Stimulated activated CD4-positive, alpha-beta T cell treated with anti-CD3 and anti-CD28 coated beads, TNF-alpha, amount 100 ng/mL, for 24 hours (primary cell): ENCODE measurements around the gene DYNLT4.
"Not testable (repeated sequence)": the region's sequence is repeated elsewhere in the genome, so short reads cannot be mapped to it uniquely, and the experiment has no call there.

Source experiments
- DNase-seq, 3 experiments: peaks; one replicate each; pipeline ENCODE4 v3.0.0-alpha.2; 2020; ENCODE audit warnings: low read depth in 3 of 3

DYNLT4 gene

DNA sequence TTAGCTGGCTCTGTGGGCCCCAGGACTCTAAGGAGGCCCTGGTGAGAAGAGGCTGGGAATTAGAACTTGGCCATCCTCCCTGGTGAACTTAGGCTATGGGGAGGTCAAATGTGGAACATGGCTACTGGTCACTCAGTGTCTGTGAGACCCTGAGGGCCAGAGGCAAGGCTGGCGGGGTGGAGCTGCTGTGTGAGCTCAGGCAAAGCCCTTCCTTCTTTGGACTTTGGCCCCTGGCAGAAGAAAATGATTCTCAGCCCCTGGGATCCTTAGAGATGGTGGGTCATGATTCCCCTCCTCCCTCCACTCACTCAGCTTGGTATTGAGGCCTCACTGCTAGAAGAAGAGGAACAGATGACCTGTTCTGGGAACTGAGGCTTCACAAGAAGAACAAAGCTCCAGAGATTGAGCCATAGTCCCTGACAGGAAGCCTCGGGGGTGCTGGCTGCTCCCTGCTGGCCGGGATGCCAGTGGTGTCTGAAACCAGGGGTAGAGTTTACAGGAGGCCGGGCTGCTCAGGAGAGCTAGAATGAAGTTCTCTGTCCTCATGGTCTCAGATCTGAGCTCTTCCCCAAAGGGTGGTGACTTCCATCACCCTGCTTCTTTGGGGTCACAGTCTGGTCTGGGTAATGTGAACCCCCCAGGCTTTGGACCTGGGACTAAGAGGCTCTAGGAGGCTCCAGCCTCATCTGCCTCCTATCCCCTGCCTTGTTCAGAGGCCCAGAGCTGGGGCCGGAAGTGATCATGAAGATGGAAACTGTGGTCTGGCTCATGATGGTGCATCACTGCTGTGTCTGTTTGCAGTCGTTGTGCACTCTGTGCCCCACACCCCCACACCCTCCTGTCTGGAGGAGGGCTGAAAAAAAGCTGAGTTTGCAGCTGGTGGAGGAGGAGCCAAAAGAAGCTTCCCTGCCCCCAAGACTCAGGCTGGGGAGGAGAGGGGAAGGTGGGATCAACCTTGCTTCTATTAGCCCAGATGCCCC, 2.1 kb upstream of the DYNLT4 start:
- DNase-seq = peak; percentile 71 to 88 (median 83)

DNA sequence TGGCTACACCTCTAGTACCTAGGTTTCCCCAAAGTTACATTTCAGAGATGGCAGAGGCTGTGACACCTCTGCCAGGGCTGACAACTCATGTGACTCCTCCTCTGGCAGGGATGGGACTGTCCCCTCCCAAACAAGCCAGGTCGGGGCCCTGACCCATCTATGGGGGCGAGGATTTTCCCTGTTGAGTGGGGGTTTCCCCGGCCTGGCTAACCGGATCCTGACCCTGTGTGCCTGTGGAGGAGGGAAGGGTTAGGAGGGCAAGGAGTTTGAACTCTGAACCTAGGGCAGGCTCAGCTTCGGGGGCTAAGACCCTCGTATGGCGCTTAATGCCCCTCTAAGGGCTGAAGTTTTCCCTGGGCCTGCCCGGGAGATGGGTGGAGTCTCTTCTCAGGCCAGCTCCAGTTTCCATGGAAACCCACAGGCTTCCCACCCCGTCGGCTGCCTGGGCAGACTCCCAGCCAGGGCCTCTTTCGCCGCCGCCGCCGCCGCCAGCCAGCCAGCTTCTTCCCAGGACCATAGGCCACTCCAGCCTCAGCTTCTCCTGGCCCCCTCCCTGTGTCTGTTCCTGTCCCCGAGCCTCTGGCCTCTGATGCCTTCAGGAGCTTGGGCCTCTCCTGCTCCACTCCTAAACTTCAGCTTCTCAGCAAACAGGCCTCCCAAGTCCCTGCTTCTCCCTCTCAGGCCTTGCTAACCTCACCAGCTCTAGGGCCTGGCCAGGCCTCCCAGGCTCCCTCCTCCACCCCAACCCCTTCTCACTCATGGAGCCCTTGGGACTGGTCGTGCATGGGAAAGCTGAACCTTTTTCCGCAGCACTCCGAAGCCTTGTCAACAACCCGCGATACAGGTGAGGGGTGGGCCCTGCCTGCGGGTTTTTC, 1.1 kb upstream of the DYNLT4 start, which contains the start of gene BTBD19:
BTBD19 (plus strand) TSS at position 461 of the 875 bp plus-strand sequence; CDS start at position 759, 298 bp downstream.
- DNase-seq = peak; percentile 66 to 81 (median 72)

DNA sequence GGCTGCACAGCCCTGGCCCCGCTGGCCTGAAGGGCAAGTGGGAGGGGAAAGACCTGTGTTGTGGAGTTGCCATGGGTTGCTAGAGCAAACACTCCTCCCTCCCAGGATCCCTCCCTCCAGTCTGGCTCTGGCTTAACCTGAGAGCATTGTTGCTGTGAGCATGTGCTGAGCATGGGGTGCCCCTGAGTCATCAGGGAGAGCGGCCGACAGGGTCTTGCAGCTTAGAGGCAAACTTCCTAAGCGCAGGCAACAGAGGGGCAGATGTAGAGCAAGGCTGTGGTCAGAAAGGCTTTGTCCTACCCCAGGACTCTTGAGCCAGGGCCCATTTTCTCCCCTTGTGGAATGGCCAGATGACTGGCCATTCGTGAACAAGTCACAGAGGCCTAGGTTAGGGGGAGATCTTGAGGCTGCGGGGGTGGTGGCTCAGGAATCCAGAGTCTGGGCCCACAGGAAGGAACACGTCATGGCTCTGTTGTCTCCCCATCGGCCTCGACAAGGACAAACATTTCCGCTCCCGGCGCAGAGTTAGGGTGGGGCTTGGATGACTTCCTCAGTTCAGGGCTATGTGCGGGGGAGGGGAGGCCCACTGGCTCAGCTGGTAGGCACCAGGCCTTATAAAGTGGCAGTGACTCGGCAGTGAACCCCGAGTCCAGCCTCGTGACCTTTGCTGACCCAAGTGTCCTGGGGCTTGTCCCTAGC, 362 bp upstream of the DYNLT4 start:
- peak; percentile 78 to 92 (median 80) for DNase-seq

DNA sequence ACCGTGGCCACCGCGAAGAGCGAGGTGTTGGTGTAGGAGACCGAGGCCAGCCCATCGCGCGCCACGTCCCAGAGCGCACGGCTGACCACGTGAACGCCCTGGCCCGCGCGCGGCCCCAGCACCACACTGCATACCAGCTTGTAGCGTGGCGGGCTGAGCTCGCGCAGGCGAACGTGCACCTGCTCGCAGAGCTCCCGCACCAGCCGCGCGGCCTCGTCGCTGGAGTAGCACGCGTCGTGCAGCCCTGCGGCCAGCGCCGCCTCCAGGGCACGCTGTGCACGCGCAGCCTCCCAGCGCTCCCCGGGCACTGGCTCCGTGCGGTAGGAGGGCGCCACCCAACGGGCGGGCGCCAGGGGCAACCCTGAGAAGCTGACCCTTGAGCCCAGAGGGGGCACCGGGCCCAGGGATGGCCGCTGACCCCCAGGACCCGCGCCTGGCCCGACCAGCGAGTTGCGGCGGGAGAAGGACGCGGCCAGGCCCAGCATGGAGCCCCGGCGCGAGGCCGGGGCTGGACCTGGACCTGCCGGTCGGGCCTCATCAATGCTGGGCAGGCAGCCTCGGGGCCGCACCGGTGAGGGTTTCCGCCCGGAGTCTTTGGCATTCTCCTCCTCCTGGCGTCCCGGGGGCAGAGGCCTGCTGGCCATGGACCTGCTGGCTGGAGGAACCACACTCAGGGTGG, 987 bp downstream of the DYNLT4 start:
- no peak for DNase-seq

DNA sequence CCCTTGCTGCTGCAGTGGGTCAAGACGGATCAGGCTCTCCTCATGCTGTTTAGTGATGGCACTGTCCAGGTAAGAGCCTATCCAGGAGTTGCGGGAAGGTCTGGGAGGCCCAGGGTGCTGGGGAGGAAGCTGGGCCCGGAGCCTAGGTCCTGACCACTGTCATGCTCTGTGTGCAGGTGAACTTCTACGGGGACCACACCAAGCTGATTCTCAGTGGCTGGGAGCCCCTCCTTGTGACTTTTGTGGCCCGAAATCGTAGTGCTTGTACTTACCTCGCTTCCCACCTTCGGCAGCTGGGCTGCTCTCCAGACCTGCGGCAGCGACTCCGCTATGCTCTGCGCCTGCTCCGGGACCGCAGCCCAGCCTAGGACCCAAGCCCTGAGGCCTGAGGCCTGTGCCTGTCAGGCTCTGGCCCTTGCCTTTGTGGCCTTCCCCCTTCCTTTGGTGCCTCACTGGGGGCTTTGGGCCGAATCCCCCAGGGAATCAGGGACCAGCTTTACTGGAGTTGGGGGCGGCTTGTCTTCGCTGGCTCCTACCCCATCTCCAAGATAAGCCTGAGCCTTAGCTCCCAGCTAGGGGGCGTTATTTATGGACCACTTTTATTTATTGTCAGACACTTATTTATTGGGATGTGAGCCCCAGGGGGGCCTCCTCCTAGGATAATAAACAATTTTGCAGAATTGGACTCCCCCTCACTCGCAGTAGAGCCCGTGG, 1.7 kb downstream of the DYNLT4 start:
- DNase-seq = no peak

DNA sequence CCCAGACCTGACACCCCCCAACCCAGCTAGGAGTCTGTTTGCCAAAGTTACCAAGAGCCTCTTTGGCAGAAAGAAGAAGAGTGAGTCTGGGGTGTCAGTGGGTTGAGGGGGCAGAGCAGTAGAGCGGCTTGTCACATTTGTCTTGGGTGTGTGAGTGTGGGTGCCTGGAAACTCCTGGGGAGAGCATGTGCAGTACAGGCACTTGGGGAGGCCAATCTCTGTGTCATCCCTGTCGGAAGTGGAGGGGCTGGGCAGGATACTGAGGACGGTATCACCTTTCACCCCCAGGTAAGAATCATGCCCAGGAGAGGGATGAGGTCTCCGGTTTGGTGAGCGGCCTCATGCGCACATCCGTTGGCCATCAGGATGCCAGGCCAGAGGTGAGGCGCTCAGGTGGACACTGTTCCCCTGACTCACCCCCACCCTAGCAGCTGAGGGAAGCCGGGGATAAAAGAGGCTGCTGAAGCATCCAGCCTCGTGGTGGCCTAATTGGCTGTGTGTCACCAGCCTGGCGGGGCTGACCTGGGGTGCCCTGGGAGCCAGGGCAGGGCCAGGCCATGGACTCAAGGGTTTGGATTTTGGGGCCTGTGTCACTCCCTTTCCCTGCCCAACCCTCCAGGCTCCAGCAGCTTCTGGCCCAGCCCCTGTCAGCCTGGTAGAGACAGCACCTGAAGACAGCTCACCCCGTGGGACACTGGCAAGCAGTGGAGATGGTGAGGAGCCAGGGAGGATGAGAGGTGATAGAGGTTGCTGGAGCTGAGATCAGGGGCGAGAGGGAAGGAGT, 3.6 kb downstream of the DYNLT4 start:
- DNase-seq = no peak

DNA sequence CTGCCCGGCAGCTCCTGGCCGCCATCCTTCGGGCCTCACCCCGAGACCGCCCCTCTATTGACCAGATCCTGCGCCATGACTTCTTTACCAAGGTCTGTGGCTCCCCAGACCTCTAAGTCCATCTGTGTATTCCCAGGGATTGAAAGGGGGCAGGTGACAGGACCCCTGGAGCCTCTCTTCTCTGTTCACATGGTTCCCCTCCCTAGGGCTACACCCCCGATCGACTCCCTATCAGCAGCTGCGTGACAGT, 4.2 kb downstream of the DYNLT4 start:
- no peak for DNase-seq

DNA sequence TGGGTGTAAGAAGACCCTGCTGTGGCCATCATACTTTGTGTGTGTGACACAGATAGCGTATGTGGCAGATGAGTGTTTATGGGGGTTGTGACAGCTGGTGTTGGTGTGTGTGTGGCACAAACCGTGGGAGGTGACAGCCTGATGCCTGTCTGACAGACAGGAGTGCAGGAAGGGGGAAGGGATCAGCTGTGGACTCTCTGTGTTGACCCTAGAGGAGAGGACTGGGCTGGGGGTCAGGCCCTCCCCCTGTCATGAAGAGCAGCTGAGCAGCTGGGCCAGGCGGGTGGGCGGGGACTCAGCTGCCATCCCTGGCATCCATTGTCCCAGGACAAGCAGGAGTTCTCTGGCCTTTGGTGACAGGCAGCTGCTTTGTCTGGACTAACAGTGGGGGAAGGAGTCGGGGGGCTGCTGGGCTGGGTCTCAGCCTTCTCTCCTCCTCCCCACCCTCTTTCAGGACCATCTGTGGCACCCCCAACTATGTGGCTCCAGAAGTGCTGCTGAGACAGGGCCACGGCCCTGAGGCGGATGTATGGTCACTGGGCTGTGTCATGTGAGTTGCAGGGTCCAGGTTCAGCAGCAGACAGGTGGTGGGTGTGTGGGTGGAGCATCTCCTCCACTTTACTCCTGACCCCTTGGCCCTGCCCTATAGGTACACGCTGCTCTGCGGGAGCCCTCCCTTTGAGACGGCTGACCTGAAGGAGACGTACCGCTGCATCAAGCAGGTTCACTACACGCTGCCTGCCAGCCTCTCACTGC, 4.7 kb downstream of the DYNLT4 start:
- DNase-seq = no peak

DNA sequence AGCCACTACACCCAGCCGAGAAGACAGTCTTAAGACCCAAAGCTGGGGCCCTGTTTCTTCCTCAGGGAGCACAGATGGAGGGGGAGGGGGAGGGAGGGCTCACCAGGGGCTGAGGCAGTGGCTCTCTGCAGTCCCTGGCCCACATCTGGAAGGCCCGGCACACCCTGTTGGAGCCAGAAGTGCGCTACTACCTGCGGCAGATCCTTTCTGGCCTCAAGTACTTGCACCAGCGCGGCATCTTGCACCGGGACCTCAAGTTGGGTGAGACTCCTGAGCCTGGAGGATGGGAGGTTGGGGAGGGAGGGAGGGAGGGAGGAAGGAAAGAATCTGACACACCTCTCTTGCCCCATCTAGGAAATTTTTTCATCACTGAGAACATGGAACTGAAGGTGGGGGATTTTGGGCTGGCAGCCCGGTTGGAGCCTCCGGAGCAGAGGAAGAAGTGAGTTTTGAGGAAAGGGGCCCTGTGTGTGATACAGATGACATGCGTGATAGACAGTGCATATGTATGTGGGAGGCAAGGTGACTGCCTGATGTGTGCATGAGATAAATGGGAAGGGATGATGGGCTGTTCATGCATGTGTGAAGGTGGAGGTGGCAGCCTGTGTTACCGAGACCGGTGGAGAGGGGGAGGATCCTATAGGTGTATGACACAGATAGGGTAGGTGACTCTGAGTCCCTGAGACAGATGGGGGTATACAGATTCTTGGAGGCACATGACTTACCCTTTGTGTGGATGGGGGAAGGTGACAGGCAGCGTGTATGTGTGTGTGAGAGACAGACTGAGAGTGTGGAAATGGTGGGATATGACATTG, 5.5 kb downstream of the DYNLT4 start:
- DNase-seq = peak in 2 of 3 experiments; percentile 47

DNA sequence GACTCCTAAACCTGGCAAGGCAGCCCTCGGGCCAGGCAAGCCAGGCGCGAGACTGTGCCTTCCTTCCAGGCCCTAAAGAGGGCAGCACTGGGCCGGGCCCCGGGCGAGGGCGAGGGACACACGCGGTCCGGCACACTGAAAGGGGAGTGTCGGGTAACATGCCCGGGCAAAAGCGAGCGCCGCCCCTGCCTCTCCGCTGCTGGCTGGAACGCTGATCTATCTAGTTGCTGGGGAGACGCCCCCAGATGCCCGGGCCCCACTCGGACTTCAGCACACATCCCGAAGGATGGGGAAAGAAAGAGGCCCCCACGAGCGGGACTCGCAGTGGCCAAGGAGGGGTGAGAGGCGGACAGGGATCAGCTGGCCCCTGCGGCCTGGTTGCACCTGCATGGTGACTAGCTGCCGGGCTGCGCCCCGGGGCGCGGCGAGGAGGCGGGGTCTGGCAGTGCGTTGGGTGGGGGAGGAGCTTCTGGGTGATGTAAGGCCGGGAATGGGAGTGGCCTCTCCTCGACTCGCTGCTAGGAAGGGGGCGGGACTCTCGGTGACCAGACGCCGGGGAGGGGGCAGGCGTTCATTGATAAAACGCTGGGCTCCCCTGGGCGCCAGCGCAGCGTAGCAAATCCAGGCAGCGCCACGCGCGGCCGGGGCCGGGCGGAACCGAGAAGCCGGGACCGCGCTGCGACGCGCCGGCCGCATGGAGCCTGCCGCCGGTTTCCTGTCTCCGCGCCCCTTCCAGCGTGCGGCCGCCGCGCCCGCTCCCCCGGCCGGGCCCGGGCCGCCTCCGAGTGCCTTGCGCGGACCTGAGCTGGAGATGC, 7.2 kb downstream of the DYNLT4 start, which contains the start of gene PLK3:
PLK3 (plus strand) TSS at position 608 of the 815 bp plus-strand sequence; CDS start at position 695, 87 bp downstream.
- DNase-seq = peak; percentile 97 to 98 (median 98)

DNA sequence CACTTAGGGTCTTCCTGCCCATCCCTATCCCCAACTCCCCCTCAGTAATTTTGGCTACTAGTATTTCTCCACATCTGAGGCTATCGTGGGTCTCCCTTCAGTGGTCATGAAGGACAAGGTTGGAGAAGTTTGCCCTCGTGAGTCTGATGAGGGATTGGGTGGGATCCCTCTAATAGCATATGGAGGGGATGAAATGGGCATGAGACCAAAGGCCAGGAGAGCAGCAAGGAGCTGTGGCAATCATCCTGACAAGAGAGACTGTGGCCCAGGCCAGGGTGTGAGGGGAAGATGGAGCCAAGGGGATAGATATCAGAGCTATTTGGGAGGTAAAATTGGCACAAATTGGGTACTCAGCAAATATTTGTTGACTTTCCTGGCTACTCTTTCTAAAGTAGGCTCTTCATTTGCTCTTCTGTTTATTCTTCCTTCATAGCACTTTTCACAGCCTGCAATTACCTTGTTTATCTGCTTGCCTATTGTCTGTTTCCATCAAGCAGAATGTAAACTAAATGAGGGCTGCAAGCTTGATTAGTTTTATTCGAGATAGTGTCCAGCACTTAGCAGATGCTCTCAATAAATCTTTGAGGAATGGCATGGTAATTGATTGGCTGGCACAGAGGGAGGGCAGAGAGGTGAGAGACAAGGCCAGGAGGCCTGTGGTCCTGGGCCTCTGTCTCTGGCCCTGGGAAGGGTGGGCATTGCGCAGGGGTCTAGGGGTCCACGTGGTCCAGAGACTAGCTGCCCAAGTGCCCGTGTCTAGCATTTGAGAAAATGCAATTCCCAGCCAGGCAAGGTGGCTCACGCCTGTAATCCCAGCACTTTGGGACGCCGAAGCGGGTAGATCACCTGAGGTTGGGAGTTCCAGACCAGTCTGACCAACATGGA, 8.4 kb downstream of the DYNLT4 start:
- DNase-seq = no peak

DNA sequence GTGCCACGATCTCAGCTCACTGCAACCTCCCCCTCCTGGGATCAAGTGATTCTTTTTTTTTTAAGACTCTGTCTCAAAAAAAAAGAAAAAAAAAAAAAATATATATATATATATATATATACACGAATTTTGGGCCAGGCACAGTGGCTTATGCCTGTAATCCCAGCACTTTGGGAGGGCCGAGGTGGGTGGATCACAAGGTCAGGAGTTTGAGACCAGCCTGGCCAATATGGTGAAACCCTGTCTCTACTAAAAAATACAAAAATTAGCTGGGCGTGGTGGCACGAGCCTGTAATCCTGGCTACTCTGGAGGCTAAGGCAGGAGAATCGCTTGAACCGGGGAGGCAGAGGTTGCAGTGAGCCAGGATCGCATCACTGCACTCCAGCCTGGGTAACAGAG, 9.3 kb downstream of the DYNLT4 start:
- not testable (repeated sequence) for DNase-seq

DNA sequence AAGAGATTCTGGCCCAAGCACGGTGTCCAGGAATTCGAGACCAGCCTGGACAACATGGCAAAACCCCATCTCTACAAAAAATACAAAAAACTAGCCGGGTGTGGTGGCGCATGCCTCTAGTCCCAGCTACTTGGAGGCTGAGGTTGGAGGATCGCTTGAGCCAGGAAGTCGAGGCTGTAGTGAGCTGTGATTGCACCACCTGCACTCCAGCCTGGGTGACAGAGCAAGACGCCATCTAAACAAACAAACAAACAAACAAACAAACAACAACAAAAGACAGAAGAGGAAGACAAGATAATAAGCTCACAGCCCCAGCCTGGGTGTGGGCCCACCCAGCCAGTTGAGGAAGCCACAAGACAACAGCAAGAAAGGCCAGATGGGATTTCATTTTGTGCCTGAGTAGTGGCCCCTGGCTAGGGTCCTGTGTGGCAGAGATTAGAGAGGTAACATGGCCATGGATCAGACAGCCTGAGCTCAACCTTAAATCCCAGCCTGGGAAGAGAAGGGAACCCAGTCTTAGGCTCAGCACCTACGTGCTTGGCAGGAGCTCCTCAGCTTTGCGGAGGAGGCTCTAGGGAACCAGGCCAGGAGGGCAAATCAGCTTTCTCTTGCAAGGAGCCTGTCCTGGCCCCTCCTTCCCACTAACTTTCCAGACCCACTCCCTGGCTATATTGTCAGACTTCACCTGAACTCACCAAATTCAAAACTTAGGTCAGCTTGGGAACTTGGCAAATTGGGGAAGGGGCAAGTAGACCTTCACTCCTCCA, 14.2 kb downstream of the DYNLT4 start:
- no peak for DNase-seq

DNA sequence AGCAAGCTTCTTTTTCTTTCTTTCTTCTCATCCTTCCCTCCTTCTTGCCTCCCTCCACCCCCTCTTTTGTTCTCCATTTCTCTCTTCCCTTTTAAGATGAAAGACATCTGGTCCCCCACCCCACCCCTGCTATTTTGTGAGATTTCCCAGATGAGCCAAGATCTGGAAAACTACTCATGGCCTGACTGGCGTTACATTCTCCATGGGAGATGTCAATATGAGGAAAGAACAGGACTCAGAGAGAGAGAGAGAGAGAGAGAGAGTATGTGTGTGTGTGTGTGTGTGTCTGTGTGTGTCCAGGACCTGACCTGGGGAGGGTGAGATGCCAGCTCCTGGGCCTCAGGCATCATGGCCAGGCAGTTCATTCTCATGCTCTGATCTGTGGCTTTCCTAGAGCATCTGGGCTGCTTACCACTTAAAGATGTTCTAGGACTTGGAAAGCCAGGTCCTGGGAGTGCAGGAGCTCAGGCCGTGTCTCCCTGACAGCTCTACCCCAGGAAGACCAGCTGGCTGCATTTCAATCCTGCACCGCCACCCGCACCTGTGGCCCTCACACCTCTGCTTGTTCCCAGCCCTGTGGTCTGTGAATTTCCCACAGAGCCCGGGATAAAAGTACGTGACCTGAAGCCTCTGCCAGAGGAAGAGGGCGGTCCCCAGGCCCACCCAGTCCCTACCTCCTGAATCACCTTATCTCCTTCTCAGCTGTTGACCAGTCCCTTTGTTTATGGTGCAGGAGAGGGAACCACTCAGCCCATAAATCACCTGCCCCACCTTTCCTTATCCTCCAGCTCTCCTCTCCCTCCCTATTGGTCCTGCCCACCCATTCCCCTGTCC, 16.0 kb downstream of the DYNLT4 start:
- DNase-seq = no peak
